ENCODE results near the gene TMTC4.
"Not testable (repeated sequence)": the region's sequence is repeated elsewhere in the genome, so short reads cannot be mapped to it uniquely, and the experiment has no call there.

The TMTC4 gene

DNA sequence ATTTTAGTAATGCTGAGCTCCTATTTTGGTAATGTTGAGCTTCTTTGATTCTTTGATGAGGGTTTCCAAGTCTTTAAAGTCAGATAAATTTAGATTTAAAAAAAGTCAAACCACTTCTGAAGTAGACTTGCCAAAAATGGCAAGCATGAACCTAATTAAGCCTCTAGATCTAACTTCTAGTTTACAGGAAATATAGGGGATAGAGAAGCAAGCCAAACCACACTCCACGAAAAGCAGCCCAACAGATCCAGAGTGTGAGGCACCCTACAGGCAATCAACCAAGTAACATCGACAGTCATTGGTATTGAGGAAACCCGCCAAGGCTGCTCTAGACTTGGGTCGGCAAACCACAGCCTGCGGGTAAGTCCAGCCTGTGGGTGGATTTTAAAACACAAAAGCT is 89.7 kb downstream of the TMTC4 start:
- DNase-seq (ENCODE audit: low read depth), result no peak

GRCh38 chr13:100581504-100581903 is 93.1 kb downstream of the TMTC4 start:
- DNase-seq (ENCODE audit: low read depth), result no peak

- no peak for DNase-seq (ENCODE audit: low read depth)
Observed at GRCh38 chr13:100581030-100581429, 93.6 kb downstream of the TMTC4 start.

- no peak for DNase-seq (ENCODE audit: low read depth)
Observed at GRCh38 chr13:100580045-100580444, 94.5 kb downstream of the TMTC4 start.

DNA sequence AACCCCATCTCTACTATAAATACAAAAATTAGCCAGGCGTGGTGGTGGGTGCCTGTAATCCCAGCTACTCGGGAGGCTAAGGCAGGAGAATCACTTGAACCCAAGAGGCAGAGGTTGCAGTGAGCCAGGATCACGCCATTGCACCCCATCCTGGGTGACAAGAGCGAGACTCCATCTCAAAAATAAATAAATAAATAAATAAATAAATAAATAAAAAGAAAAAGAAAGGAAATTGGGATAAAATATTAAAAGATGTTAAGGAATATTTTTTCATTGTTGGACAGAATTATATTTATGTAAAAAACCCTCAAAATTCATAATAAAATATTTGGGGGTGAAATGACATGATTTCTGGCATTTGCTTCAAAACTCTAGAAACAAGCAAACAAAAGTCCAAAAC is 97.4 kb downstream of the TMTC4 start:
- DNase-seq (ENCODE audit: low read depth), result not testable (repeated sequence)

GRCh38 chr13:100573121-100573520 is 101.5 kb downstream of the TMTC4 start:
- DNase-seq (ENCODE audit: low read depth), result peak; percentile 59

GRCh38 chr13:100566543-100566942 is 108.1 kb downstream of the TMTC4 start:
- DNase-seq (ENCODE audit: low read depth), result no peak

DNA sequence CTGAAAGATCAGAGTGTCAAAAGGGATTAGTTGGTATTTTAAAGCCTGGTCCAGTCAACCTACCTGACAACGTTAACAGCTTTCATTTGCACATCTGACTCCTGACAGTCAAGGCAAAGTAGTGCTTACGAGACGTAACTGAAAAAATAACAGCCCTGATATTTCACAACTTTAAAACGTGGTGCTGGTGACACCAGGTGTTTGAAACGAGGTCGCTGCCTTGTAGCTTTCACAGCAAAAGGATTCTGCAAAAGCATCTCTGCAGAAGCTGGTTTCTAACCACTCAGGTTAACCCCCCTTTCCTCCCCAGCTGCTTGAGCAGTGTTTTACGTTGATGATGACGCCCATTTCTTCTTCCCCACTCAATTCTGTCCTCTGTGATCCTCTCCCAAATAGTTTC is 109.3 kb downstream of the TMTC4 start:
- no peak for DNase-seq (ENCODE audit: low read depth)

DNA sequence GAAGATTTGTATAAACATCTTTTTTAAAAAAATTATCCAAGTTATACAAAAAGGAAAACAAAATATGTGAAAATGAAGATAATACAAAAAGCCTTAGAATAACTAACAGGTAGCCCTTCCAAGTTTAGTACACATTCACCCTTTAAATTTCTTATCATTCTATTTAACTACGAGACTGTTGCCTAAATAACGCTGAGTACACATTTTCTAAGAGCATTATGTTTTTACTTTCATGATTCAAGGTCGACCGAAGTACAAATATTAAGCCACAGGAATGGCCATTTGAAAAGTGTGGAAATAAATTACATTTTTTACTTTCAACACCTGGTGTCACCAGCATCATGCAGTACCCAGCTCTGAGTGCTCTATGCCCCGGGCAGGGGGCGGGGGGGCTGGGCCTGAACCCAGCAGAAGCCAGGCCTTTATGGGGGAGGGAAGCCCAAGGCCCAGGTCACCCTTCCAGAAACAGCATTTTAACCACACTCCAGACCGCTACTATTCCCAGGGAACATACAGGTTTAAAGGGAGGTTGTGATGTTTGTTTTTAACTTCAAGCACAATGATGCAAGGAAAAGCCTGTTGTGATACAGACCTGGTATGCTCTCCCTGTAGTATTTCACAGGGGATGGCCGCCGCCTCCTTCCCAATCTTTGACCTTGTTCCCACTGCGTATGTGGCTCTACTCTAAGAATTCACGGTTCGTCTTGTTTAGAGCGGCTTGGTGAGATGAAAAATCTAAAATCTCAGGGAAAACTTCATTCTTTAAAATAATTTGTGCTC is 110.0 kb downstream of the TMTC4 start:
- no peak for DNase-seq (ENCODE audit: low read depth)

- no peak for DNase-seq (ENCODE audit: low read depth)
Observed at GRCh38 chr13:100563779-100564178, 110.8 kb downstream of the TMTC4 start.

DNA sequence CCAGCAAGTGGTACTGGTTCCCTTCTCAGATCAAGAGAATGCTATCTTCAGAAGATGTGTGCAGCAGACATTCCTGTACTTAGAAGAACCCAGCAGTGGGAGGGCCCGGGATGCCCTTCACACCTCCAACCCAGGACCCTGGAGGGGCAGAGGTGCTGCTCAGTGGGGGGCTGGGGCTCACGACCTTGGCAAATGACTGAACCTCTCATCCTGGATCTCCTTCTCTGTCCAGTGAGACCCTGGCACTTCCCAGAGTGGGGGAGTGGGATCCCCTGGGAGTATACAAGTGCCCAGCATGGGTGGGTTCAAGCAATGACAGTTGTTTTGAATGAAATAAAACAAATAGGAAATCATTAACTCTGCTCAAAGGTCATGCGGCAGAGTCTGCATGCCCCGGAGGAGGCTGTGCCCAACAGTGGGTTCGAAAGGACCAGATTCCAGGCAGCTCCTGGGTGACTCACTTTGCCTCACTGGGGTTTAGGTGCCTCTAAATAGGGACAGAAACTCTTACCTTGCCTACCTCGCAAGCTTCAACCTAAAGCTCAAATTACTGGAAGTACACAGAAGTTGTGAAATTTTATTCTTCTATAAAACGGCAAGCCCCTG is 112.9 kb downstream of the TMTC4 start:
- DNase-seq (ENCODE audit: low read depth), result no peak

GRCh38 chr13:100561158-100561499 is 113.5 kb downstream of the TMTC4 start:
- DNase-seq (ENCODE audit: low read depth), result no peak

DNA sequence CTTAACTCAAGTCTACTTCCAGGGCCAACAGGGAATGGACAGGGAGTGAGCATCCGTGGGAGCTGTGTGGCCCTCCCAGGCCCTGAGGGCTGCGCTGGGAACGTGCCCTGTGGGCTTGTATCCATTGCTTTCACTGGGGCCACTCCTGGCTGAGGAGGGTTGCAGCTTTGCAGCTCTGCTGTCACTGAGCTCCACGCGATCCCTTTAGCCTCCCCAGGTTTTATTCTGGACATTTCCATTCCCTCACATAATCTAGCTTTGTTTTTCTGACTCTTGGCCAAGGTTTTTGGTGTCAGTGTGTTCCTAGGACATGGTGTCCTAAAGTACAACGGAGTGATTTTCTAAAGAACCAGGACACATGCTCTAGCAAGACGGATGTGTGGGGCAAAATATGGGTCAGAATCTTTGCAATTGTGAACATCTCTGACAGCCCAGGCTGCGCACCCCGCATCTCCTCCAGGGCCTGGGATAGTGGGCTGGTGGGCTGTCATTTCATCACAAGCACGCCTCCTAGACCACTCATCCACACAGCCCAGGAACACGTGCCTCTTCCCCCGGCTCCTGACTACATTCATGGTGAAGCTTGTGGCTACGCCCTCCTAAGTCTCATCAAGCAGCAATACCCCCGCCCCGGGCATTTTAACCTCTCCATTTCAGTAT is 114.0 kb downstream of the TMTC4 start:
- DNase-seq (ENCODE audit: low read depth), result no peak

- DNase-seq (ENCODE audit: low read depth), result no peak
Observed at GRCh38 chr13:100559886-100560285, 114.7 kb downstream of the TMTC4 start.
